D721Med (cell line): Measurements from ENCODE around the gene FAM185A.
"Not testable (repeated sequence)": the region's sequence is repeated elsewhere in the genome, so short reads cannot be mapped to it uniquely, and the experiment has no call there.

Experiments used
- DNase-seq: peaks from one replicate; pipeline ENCODE4 v3.0.0; 2011; ENCODE audit warnings: low spot score; ENCODE audit not compliant: insufficient read length
- FAIRE-seq: peaks from 2 replicates; lab custom pipeline; 2011; peaks lifted over from hg19 to GRCh38; lab: Jason Lieb, UNC
- CTCF ChIP-seq: IDR thresholded peaks from 2 replicates; pipeline ENCODE4 v1.5.1; 2012; ENCODE audit warnings: mild to moderate bottlenecking, control low read depth; ENCODE audit not compliant: insufficient read depth; ENCODE audit errors: missing control alignments

FAM185A gene

DNA sequence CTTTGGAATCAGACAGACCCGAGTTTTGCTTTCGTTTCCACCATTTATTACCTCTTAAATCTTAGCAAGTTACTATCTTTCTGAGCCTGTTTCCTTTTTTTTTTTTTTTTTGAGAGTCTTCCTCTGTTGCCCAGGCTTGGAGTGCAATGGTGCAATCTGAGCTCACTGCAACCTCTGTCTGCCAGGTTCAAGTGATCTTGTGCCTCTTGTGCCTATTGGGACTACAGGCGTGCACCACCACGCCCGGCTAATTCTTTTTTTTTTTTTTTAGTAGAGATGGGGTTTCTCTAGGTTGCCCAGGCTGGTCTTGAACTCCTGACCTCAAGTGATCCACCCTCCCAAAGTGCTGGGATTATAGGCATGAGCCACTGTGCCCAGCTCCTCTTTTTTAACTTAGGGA, 84.5 kb downstream of the FAM185A start:
- FAIRE-seq (no peak), DNase-seq (no peak)
- no peak for TF ChIP-seq CTCF

GRCh38 chr7:102834466-102834865, 85.7 kb downstream of the FAM185A start:
- FAIRE-seq (no peak), DNase-seq (no peak)
- TF ChIP-seq CTCF = no peak

DNA sequence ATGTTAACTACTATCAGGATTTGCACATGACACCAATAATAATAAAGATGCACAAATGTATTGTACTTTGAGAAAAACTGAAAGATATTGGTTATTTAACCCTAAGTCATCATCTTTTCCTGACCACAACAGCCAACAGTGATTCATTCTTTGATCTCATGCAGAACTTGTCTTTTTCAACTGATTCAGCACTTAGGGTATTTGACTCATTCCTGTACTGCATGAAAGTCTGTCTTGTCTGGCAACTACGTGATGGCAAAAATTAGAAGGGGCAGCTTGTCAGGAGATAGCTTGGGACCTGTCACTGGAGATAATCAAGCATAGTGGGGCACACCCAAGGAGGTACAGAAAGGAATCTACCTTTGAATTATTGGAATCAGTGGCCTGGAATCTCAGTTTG, 86.2 kb downstream of the FAM185A start:
- FAIRE-seq (no peak), DNase-seq (no peak)
- no peak for TF ChIP-seq CTCF

GRCh38 chr7:102836191-102836919, 87.6 kb downstream of the FAM185A start:
- no peak for DNase-seq
- FAIRE-seq = no peak

GRCh38 chr7:102836977-102837376, 88.2 kb downstream of the FAM185A start:
- DNase-seq (no peak), FAIRE-seq (no peak)
- no peak for TF ChIP-seq CTCF

More at GRCh38 chr7:102836191-102836919, 87.6 kb downstream of the FAM185A start:
- no peak for TF ChIP-seq CTCF

GRCh38 chr7:102837802-102838201, 89.0 kb downstream of the FAM185A start:
- FAIRE-seq = no peak
- no peak for TF ChIP-seq CTCF
- DNase-seq = no peak

DNA sequence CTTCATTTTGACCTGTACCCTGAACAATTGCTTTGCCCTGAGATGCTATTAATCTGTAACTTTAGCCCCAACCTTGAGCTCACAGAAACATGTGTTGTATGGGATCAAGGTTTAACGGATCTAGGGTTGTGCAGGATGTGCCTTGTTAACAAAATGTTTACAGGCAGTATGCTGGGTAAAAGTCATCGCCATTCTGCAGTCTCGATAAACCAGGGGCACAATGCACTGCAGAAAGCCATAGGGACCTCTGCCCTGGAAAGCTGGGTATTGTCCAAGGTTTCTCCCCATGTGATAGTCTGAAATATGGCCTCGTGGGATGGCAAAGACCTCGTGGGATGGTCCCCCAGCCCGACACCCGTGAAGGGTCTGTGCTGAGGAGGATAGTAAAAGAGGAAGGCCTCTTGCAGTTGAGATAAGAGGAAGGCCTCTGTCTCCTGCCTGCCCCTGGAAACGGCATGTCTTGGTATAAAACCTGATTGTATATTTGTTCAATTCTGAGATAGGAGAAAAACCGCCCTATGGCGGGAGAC, 89.8 kb downstream of the FAM185A start:
- not testable (repeated sequence) for DNase-seq, FAIRE-seq
